Right ventricle myocardium superior (tissue), 1 donor: ENCODE data around the gene RNF144A. TPM values are rescaled to one million over a fixed set of nuclear protein-coding genes. Genes with fewer than 3 reads are reported as not detected.
A peak's percentile ranks its signal among the peaks of the same experiment; 100 is the strongest.

Experiments
- ATAC-seq: fragments of 200-7000 bp; cut with Tn5 transposase; one replicate; pipeline ENCODE4 v1.9.1; 2020; ENCODE audit warnings: mild to moderate bottlenecking; ENCODE audit not compliant: poor library complexity
- DNase-seq: peaks from one replicate; pipeline ENCODE4 v3.0.0-alpha.2; 2020
- intact Hi-C: fragments of 100-400 bp; cut with DNase I; formaldehyde crosslinking; loops from one replicate; pipeline ENCODE4 v1.11.2; 2022
- total RNA-seq: library from RNA; stranded (reverse); fragmentation: NEBNext Ultra II Directional; extraction: Animal tissue kit (Norgen Biotek cat#: 25700); gene quantifications from one replicate; pipeline ENCODE4 v1.2.1, GENCODE V29; 2021
- donor health status: DM: no; HTN: yes; CAD: no; lungs with severe emphysema.

The RNF144A gene
- total RNA-seq, 1 donor from 2014 or later: 14.5 TPM

- intact Hi-C loops: no loop called here
- DNase-seq (no peak), ATAC-seq (peak; percentile 49)
Measured at GRCh38 chr2:6957910-6958615, 40.9 kb downstream of the RNF144A start.

- ATAC-seq: peak; percentile 19
- intact Hi-C loops: no loop called here
- DNase-seq: no peak
Measured at GRCh38 chr2:6958616-6959235, 41.5 kb downstream of the RNF144A start.

- intact Hi-C loops: loop anchor here (10.0 kb wide), 1 partner anchor 45 kb away; the partner anchor contains the start of gene RNF144A
- no peak for DNase-seq
- no peak for ATAC-seq
Measured at GRCh38 chr2:6959751-6960150, 42.5 kb downstream of the RNF144A start.

- DNase-seq (no peak), ATAC-seq (peak; percentile 59)
- intact Hi-C loops: loop anchor here (10.0 kb wide), 1 partner anchor 46 kb away; the partner anchor contains the start of gene RNF144A
Measured at GRCh38 chr2:6960659-6961058, 43.4 kb downstream of the RNF144A start.

GRCh38 chr2:6963727-6964126 lies 46.5 kb downstream of the RNF144A start:
- ATAC-seq (no peak), DNase-seq (no peak)
- intact Hi-C loops: loop anchor here (10.0 kb wide), 1 partner anchor 49 kb away; the partner anchor contains the start of gene RNF144A

GRCh38 chr2:6965071-6965795 lies 48.0 kb downstream of the RNF144A start:
- DNase-seq: no peak
- ATAC-seq: no peak
- intact Hi-C loops: loop anchor here (10.0 kb wide), 1 partner anchor 50 kb away; the partner anchor contains the start of gene RNF144A

GRCh38 chr2:6966446-6966940 lies 49.3 kb downstream of the RNF144A start:
- intact Hi-C loops: loop anchor here (10.0 kb wide), 1 partner anchor 52 kb away; the partner anchor contains the start of gene RNF144A
- ATAC-seq (peak; percentile 8), DNase-seq (no peak)

GRCh38 chr2:6967301-6967700 lies 50.1 kb downstream of the RNF144A start:
- intact Hi-C loops: loop anchor here (10.0 kb wide), 1 partner anchor 52 kb away; the partner anchor contains the start of gene RNF144A
- DNase-seq (no peak), ATAC-seq (no peak)

- intact Hi-C loops: loop anchor here (10.0 kb wide), 1 partner anchor 54 kb away; the partner anchor contains the start of gene RNF144A
- ATAC-seq (peak; percentile 87), DNase-seq (peak; percentile 60)
Measured at GRCh38 chr2:6968319-6969100, 51.3 kb downstream of the RNF144A start.

GRCh38 chr2:6970551-6970950 lies 53.3 kb downstream of the RNF144A start:
- intact Hi-C loops: no loop called here
- no peak for DNase-seq
- no peak for ATAC-seq

GRCh38 chr2:6970976-6971480 lies 53.8 kb downstream of the RNF144A start:
- ATAC-seq (no peak), DNase-seq (no peak)
- intact Hi-C loops: no loop called here

GRCh38 chr2:6971502-6971901 lies 54.3 kb downstream of the RNF144A start:
- DNase-seq (no peak), ATAC-seq (no peak)
- intact Hi-C loops: no loop called here

GRCh38 chr2:6972067-6972710 lies 55.0 kb downstream of the RNF144A start:
- intact Hi-C loops: no loop called here
- DNase-seq: no peak
- ATAC-seq: no peak

GRCh38 chr2:6973895-6974545 lies 56.8 kb downstream of the RNF144A start:
- intact Hi-C loops: no loop called here
- no peak for DNase-seq
- no peak for ATAC-seq

- DNase-seq (no peak), ATAC-seq (no peak)
- intact Hi-C loops: no loop called here
Measured at GRCh38 chr2:6975988-6976387, 58.8 kb downstream of the RNF144A start.

GRCh38 chr2:6977113-6977741 lies 60.0 kb downstream of the RNF144A start:
- peak; percentile 88 for DNase-seq
- intact Hi-C loops: no loop called here
- peak; percentile 91 for ATAC-seq

GRCh38 chr2:6977786-6978185 lies 60.6 kb downstream of the RNF144A start:
- intact Hi-C loops: no loop called here
- ATAC-seq: peak; percentile 9

More at GRCh38 chr2:6977786-6978185, 60.6 kb downstream of the RNF144A start:
- DNase-seq: no peak
